GM12892 (cell line): ENCODE results near the gene SP5.

Experiments used
- POLR2A ChIP-seq: IDR thresholded peaks from 2 replicates; pipeline ENCODE4 v1.6.1; 2011; ENCODE audit warnings: low read depth, low read length, control low read depth
- POLR2AphosphoS5 ChIP-seq: IDR thresholded peaks from 2 replicates; pipeline ENCODE4 v1.6.1; 2011; ENCODE audit warnings: low read depth, low read length, control low read depth
- TAF1 ChIP-seq: IDR thresholded peaks from 2 replicates; pipeline ENCODE4 v1.6.1; 2011; ENCODE audit warnings: low read depth, mild to moderate bottlenecking, control low read depth, low read length, borderline replicate concordance

DNA sequence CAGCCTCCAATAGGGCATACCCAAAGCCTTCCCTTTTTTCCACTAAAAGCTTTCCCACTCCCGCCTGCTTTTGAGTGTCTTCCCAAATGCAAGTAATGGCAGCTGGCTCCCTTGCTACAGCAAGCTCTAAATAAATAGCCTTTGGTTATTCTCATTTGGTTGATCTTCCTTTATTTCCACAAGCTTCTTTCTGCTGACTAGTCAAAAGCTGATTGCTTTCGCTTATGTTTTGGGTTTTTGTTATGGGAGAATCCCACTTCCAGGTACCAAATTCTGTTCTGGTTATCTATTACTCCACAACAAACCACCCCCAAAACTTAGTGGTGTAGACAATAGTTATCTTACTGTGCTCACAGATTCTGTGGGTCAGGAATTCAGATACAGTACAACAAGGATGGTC, 22.3 kb downstream of the SP5 start:
- TF ChIP-seq POLR2AphosphoS5 (no peak), POLR2A (no peak), TAF1 (no peak)
